Measurements from ENCODE around the gene ERP44. TPM values are rescaled to one million over a fixed set of nuclear protein-coding genes. Genes with fewer than 3 reads are reported as not detected.
A peak's percentile ranks its signal among the peaks of the same experiment; 100 is the strongest.

ERP44 gene
- polyA plus RNA-seq, 3 donors: 18.4 to 74.0 (median 66.3) TPM

- no peak for DNase-seq
- H3K27me3 ChIP-seq (ENCODE audit: control insufficient read depth in 2 of 2, insufficient read depth in 2 of 2, low read length in 2 of 2): no peaks in the 10 kb centered on the region
- no peaks in the 10 kb centered on the region for H4K20me1 ChIP-seq (ENCODE audit: insufficient read depth, low read length)
- no peak overlapping the region for H3K9ac ChIP-seq (ENCODE audit: insufficient read depth, low read length, poor library complexity, severe bottlenecking)
- peaks cover 42% of the 10 kb centered on the region in 2 donors for H3K36me3 Mint-ChIP-seq
- intact Hi-C loops (cut with micrococcal nuclease): no loop called here
- H3K9me3 Mint-ChIP-seq: no peaks in the 10 kb centered on the region
- H3K9me3 ChIP-seq (replicated peaks in 1 of 2; ENCODE audit: control insufficient read depth in 1 of 2, insufficient read depth in 1 of 2, low read length in 2 of 2): no peaks in the 10 kb centered on the region
- H3K4me2 ChIP-seq (replicated peaks; ENCODE audit: extremely low read depth, low read length, poor library complexity, severe bottlenecking): no peak overlapping the region
- no peak overlapping the region for H3K4me3 ChIP-seq (replicated peaks in 1 of 3; ENCODE audit: low read depth in 2 of 3, low read length in 3 of 3)
- no peaks in the 10 kb centered on the region for H3K4me1 Mint-ChIP-seq
- H3K36me3 ChIP-seq (replicated peaks in 1 of 2; ENCODE audit: control insufficient read depth in 1 of 2, insufficient read depth in 2 of 2, low read length in 2 of 2): peaks cover 4 to 53% of the 10 kb centered on the region in 2 donors
- TF ChIP-seq CTCF (IDR thresholded peaks at IDR 0.05): no peak
- H3K27ac ChIP-seq (ENCODE audit: low read depth in 1 of 2, low read length in 2 of 2): no peak overlapping the region
- H3K4me3 Mint-ChIP-seq: no peak overlapping the region
- H3K27me3 Mint-ChIP-seq (ENCODE audit: low read depth in 3 of 3): no peaks in the 10 kb centered on the region
- H2AFZ ChIP-seq (ENCODE audit: insufficient read depth, low read depth, low read length, poor library complexity, severe bottlenecking): no peak overlapping the region
- peak overlapping the region in 1 of 7 donors; percentile 37 for H3K27ac Mint-ChIP-seq
- 100% methylated on average over 1 of the region's 2 CpGs for WGBS (ENCODE audit: insufficient coverage)
- H3K79me2 ChIP-seq (ENCODE audit: insufficient read depth, low read length): no peaks in the 10 kb centered on the region
- H3K4me1 ChIP-seq (ENCODE audit: control insufficient read depth in 1 of 2, insufficient read depth in 2 of 2, low read length in 2 of 2): no peaks in the 10 kb centered on the region
These were observed 128.3 kb downstream of the ERP44 start for GRCh38 chr9:99970481-99970880.

- TF ChIP-seq CTCF (IDR thresholded peaks at IDR 0.05): no peak
- Mint-ChIP-seq H3K27ac (peak overlapping the region in 2 of 7 donors; percentile 22 to 30), H3K9me3 (no peaks in the 10 kb centered on the region), H3K4me3 (no peak overlapping the region), H3K4me1 (no peaks in the 10 kb centered on the region), H3K27me3 (ENCODE audit: low read depth in 3 of 3) (no peaks in the 10 kb centered on the region), H3K36me3 (peaks cover 43 to 48% of the 10 kb centered on the region in 2 donors)
- no peaks in the 10 kb centered on the region for H3K9me3 ChIP-seq (replicated peaks in 1 of 2; ENCODE audit: control insufficient read depth in 1 of 2, insufficient read depth in 1 of 2, low read length in 2 of 2)
- no CpG with 5 or more reads among the region's 2 CpGs for WGBS (ENCODE audit: insufficient coverage)
- no peak overlapping the region for H2AFZ ChIP-seq (ENCODE audit: insufficient read depth, low read depth, low read length, poor library complexity, severe bottlenecking)
- no peaks in the 10 kb centered on the region for H3K27me3 ChIP-seq (ENCODE audit: control insufficient read depth in 2 of 2, insufficient read depth in 2 of 2, low read length in 2 of 2)
- no peak overlapping the region for H3K4me2 ChIP-seq (replicated peaks; ENCODE audit: extremely low read depth, low read length, poor library complexity, severe bottlenecking)
- H4K20me1 ChIP-seq (ENCODE audit: insufficient read depth, low read length): no peaks in the 10 kb centered on the region
- H3K79me2 ChIP-seq (ENCODE audit: insufficient read depth, low read length): no peaks in the 10 kb centered on the region
- H3K36me3 ChIP-seq (replicated peaks in 1 of 2; ENCODE audit: control insufficient read depth in 1 of 2, insufficient read depth in 2 of 2, low read length in 2 of 2): peaks cover 4 to 59% of the 10 kb centered on the region in 2 donors
- no peak overlapping the region for H3K27ac ChIP-seq (ENCODE audit: low read depth in 1 of 2, low read length in 2 of 2)
- H3K4me3 ChIP-seq (replicated peaks in 1 of 3; ENCODE audit: low read depth in 2 of 3, low read length in 3 of 3): no peak overlapping the region
- intact Hi-C loops (cut with micrococcal nuclease): no loop called here
- H3K9ac ChIP-seq (ENCODE audit: insufficient read depth, low read length, poor library complexity, severe bottlenecking): no peak overlapping the region
- H3K4me1 ChIP-seq (ENCODE audit: control insufficient read depth in 1 of 2, insufficient read depth in 2 of 2, low read length in 2 of 2): no peaks in the 10 kb centered on the region
- DNase-seq: no peak
These were observed 131.3 kb downstream of the ERP44 start for GRCh38 chr9:99967457-99967856.

All from CD14-positive monocyte (primary cell).